ENCODE data around the gene C1orf105. TPM values are rescaled to one million over a fixed set of nuclear protein-coding genes. Genes with fewer than 3 reads are reported as not detected.
A peak's percentile ranks its signal among the peaks of the same experiment; 100 is the strongest.

Gene C1orf105
- total RNA-seq, 3 donors from 2014 or later = not detected

GRCh38 chr1:172390683-172391551 lies 29.6 kb upstream of the C1orf105 start:
- no peak for TF ChIP-seq CTCF (IDR thresholded peaks at IDR 0.05)
- no peaks in the 10 kb centered on the region for H3K36me3 ChIP-seq (ENCODE audit: low read depth)
- H3K4me3 ChIP-seq = no peak overlapping the region
- peak; percentile 46 for ATAC-seq
- intact Hi-C loops (cut with DNase I, micrococcal nuclease) = loop anchor here in 1 of 2 donors (10.0 kb wide), 1 partner anchor 246 kb away; no protein-coding TSS in a partner anchor
- peak; percentile 31 to 58 (median 46) for DNase-seq
- H3K4me1 ChIP-seq (ENCODE audit: low read depth) = no peaks in the 10 kb centered on the region
- no peaks in the 10 kb centered on the region for H3K9me3 ChIP-seq

- no peak for DNase-seq
- H3K4me1 ChIP-seq (ENCODE audit: low read depth) = no peaks in the 10 kb centered on the region
- ATAC-seq = no peak
- no peaks in the 10 kb centered on the region for H3K9me3 ChIP-seq
- no peak for TF ChIP-seq CTCF (IDR thresholded peaks at IDR 0.05)
- no peak overlapping the region for H3K4me3 ChIP-seq
- no peaks in the 10 kb centered on the region for H3K36me3 ChIP-seq (ENCODE audit: low read depth)
- intact Hi-C loops (cut with DNase I, micrococcal nuclease) = loop anchor here in 1 of 2 donors (10.0 kb wide), 1 partner anchor 247 kb away; no protein-coding TSS in a partner anchor
These were observed 28.5 kb upstream of the C1orf105 start for GRCh38 chr1:172391976-172392375.

- no peak for TF ChIP-seq CTCF (IDR thresholded peaks at IDR 0.05)
- no peak for DNase-seq
- H3K4me3 ChIP-seq = no peak overlapping the region
- H3K9me3 ChIP-seq = no peaks in the 10 kb centered on the region
- H3K4me1 ChIP-seq (ENCODE audit: low read depth) = peaks cover 4% of the 10 kb centered on the region
- no peak for ATAC-seq
- intact Hi-C loops (cut with DNase I, micrococcal nuclease) = loop anchor here in 1 of 2 donors (10.0 kb wide), 1 partner anchor 249 kb away; no protein-coding TSS in a partner anchor
- H3K36me3 ChIP-seq (ENCODE audit: low read depth) = no peaks in the 10 kb centered on the region
These were observed 27.1 kb upstream of the C1orf105 start for GRCh38 chr1:172393354-172393753.

GRCh38 chr1:172394141-172394751 lies 26.2 kb upstream of the C1orf105 start:
- no peak overlapping the region for H3K4me3 ChIP-seq
- peaks cover 8% of the 10 kb centered on the region for H3K4me1 ChIP-seq (ENCODE audit: low read depth)
- ATAC-seq = peak; percentile 84
- no peaks in the 10 kb centered on the region for H3K9me3 ChIP-seq
- H3K36me3 ChIP-seq (ENCODE audit: low read depth) = no peaks in the 10 kb centered on the region
- intact Hi-C loops (cut with DNase I, micrococcal nuclease) = loop anchor here in 1 of 2 donors (10.0 kb wide), 1 partner anchor 249 kb away; no protein-coding TSS in a partner anchor
- no peak for TF ChIP-seq CTCF (IDR thresholded peaks at IDR 0.05)
- peak in 2 of 3 donors; percentile 30 to 55 for DNase-seq

GRCh38 chr1:172394811-172395210 lies 25.7 kb upstream of the C1orf105 start:
- Histone ChIP-seq H3K36me3 (ENCODE audit: low read depth) (no peaks in the 10 kb centered on the region), H3K9me3 (no peaks in the 10 kb centered on the region), H3K4me1 (ENCODE audit: low read depth) (peaks cover 13% of the 10 kb centered on the region), H3K4me3 (no peak overlapping the region)
- no peak for ATAC-seq
- TF ChIP-seq CTCF (IDR thresholded peaks at IDR 0.05) = no peak
- DNase-seq = no peak
- intact Hi-C loops (cut with DNase I, micrococcal nuclease) = loop anchor here in 1 of 2 donors (10.0 kb wide), 1 partner anchor 250 kb away; no protein-coding TSS in a partner anchor
